Endothelial cell of umbilical vein (primary cell): ENCODE results near the gene CSF2.

Source experiments
- EZH2 ChIP-seq: IDR thresholded peaks from 2 replicates; pipeline ENCODE4 v1.6.1; 2012; ENCODE audit warnings: borderline replicate concordance, low read depth, mild to moderate bottlenecking, moderate library complexity, low read length, inconsistent platforms; ENCODE audit not compliant: severe bottlenecking
- FOS ChIP-seq: IDR thresholded peaks from 2 replicates; pipeline ENCODE4 v1.6.1; 2011; ENCODE audit warnings: mild to moderate bottlenecking, low read length, moderate library complexity, borderline replicate concordance; ENCODE audit not compliant: insufficient read depth
- GATA2 ChIP-seq: IDR thresholded peaks from 2 replicates; pipeline ENCODE4 v1.7.0; 2011; ENCODE audit warnings: low read depth, mild to moderate bottlenecking, moderate library complexity, mixed read lengths, low read length; ENCODE audit not compliant: insufficient read length, insufficient read depth
- JUN ChIP-seq: IDR thresholded peaks from 2 replicates; pipeline ENCODE4 v1.6.1; 2011; ENCODE audit warnings: borderline replicate concordance, low read depth; ENCODE audit not compliant: insufficient read length, insufficient read depth
- MYC ChIP-seq: IDR thresholded peaks from one replicate; pipeline ENCODE4 v1.6.1; 2011; ENCODE audit warnings: mild to moderate bottlenecking, low read depth, low read length
- POLR2A ChIP-seq: IDR thresholded peaks from 2 replicates; pipeline ENCODE4 v1.6.1; 2012; ENCODE audit warnings: low read depth, mild to moderate bottlenecking, control low read depth, low read length
- POLR2AphosphoS5 ChIP-seq: IDR thresholded peaks from 2 replicates; pipeline ENCODE4 v1.6.1; 2012; ENCODE audit warnings: low read depth, mild to moderate bottlenecking, control low read depth, low read length, moderate library complexity; ENCODE audit not compliant: insufficient read depth
- TF ChIP-seq, protein P1 (sequence below), 2 donors: IDR thresholded peaks; 1 replicate in 1 of 2; 2 replicates in 1 of 2; pipeline ENCODE4 v1.5.1; 2011; ENCODE audit warnings: low read length in 2 of 2, mild to moderate bottlenecking in 2 of 2, moderate library complexity in 2 of 2, control low read depth in 1 of 2, inconsistent platforms in 1 of 2, low read depth in 1 of 2; ENCODE audit not compliant: insufficient read depth in 1 of 2; ENCODE audit errors: extremely low read depth in 1 of 2
- TF ChIP-seq, protein P2 (sequence below): IDR thresholded peaks from 2 replicates; pipeline ENCODE4 v1.6.1; 2011; ENCODE audit not compliant: insufficient read depth, insufficient read length

DNA sequence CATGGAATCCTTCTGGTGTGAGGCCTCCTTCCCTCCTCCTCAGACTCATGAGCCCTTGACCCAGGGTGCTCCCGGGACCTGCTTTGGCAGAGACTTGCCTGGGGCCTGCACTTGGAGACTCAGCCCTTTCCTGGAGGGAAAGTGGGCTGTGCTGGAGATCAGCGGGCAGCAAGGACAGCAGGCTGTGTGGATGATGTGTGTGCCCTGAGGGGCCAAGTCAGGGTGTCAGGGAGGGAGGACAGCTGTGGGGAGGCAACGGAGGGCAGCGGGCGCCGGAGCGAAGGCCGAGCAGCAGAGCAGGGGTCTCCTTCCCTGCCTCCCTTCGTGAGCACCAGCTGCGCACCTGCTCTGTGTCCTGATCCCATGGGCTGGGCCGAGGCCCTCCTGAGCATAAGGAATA is 6.1 kb upstream of the CSF2 start:
- TF ChIP-seq EZH2 (no peak), POLR2A (no peak), JUN (no peak), POLR2AphosphoS5 (no peak), MYC (no peak), GATA2 (no peak), FOS (no peak)
- TF ChIP-seq, protein P1, sequence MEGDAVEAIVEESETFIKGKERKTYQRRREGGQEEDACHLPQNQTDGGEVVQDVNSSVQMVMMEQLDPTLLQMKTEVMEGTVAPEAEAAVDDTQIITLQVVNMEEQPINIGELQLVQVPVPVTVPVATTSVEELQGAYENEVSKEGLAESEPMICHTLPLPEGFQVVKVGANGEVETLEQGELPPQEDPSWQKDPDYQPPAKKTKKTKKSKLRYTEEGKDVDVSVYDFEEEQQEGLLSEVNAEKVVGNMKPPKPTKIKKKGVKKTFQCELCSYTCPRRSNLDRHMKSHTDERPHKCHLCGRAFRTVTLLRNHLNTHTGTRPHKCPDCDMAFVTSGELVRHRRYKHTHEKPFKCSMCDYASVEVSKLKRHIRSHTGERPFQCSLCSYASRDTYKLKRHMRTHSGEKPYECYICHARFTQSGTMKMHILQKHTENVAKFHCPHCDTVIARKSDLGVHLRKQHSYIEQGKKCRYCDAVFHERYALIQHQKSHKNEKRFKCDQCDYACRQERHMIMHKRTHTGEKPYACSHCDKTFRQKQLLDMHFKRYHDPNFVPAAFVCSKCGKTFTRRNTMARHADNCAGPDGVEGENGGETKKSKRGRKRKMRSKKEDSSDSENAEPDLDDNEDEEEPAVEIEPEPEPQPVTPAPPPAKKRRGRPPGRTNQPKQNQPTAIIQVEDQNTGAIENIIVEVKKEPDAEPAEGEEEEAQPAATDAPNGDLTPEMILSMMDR (IDR thresholded peaks at IDR 0.05; ENCODE audit: extremely low read depth in 1 of 2, insufficient read depth in 1 of 2, low read depth in 1 of 2, low read length in 2 of 2): no peak
- TF ChIP-seq, protein P2, sequence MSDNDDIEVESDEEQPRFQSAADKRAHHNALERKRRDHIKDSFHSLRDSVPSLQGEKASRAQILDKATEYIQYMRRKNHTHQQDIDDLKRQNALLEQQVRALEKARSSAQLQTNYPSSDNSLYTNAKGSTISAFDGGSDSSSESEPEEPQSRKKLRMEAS: no peak
